A549 (cell line): ENCODE measurements around the gene FOSL2.

Experiments used
- CTCF ChIP-seq: fragments of >200 bp; sonication (Bioruptor Twin); formaldehyde crosslinking; IDR thresholded peaks from 3 replicates; pipeline ENCODE4 v1.5.1; 2016
- EP300 ChIP-seq, 2 experiments: fragments of >200 bp; sonication (Bioruptor Twin); formaldehyde crosslinking; IDR thresholded peaks; 2 replicates in 1 of 2; 3 replicates in 1 of 2; pipeline ENCODE4 v1.6.1; 2016 to 2017
- HOXA7 ChIP-seq: fragments of 250-450 bp; sonication (Bioruptor Pico); IDR thresholded peaks from 2 replicates; pipeline ENCODE4 v1.5.0; 2020; ENCODE audit warnings: mild to moderate bottlenecking, moderate library complexity
- MYC ChIP-seq: IDR thresholded peaks from 2 replicates; pipeline ENCODE4 v1.6.1; 2012; ENCODE audit warnings: mild to moderate bottlenecking, inconsistent platforms, low read length, improper control_type of control experiment, borderline replicate concordance
- POLR2A ChIP-seq: IDR thresholded peaks from 2 replicates; pipeline ENCODE4 v1.6.1; 2012; ENCODE audit warnings: mild to moderate bottlenecking, low read length

- TF ChIP-seq HOXA7 = no peak
- no peak for TF ChIP-seq POLR2A
- no peak for TF ChIP-seq CTCF
- no peak for TF ChIP-seq MYC
- no peak for TF ChIP-seq EP300 (IDR thresholded peaks at IDR 0.05)
These were observed 53.9 kb downstream of the FOSL2 start for GRCh38 chr2:28446531-28446930.
